GM21390 (cell line): Measurements from ENCODE around the gene SCAMP2.
A peak's percentile ranks its signal among the peaks of the same experiment; 100 is the strongest.

Experiments
- ATAC-seq: cut with Tn5 transposase; IDR thresholded peaks from one replicate; pipeline ENCODE4 v1.9.1; 2021; ENCODE audit not compliant: unreplicated experiment

The SCAMP2 gene

GRCh38 chr15:74863239-74864056 is 9.7 kb downstream of the SCAMP2 start:
- no peak for ATAC-seq

- ATAC-seq: no peak
These were observed 14.8 kb downstream of the SCAMP2 start for GRCh38 chr15:74858369-74858740.

- ATAC-seq: no peak
These were observed 15.3 kb downstream of the SCAMP2 start for GRCh38 chr15:74857671-74858368.

GRCh38 chr15:74857082-74857655 is 16.0 kb downstream of the SCAMP2 start:
- ATAC-seq: peak; percentile 76

GRCh38 chr15:74856537-74856936 is 16.6 kb downstream of the SCAMP2 start:
- no peak for ATAC-seq

DNA sequence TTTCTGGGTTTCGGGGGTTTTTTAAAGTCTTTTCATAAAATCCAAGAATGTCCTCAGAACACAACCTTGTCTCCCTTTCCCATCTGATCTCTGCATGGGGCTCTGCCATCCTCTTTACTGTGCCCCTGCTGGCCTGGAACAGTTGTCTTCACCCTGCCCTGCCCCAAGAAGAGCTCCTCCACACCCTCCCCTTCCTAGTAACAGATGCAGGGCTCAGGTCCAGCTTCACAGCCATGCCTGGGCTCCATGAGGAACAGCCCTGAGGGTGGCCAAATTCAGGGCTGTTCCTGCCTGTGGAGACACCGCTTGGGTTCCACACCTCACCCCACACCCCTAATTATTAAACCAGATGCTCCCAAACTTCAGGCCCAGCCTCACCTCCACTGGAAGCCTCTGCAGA is 17.3 kb downstream of the SCAMP2 start:
- ATAC-seq: no peak

DNA sequence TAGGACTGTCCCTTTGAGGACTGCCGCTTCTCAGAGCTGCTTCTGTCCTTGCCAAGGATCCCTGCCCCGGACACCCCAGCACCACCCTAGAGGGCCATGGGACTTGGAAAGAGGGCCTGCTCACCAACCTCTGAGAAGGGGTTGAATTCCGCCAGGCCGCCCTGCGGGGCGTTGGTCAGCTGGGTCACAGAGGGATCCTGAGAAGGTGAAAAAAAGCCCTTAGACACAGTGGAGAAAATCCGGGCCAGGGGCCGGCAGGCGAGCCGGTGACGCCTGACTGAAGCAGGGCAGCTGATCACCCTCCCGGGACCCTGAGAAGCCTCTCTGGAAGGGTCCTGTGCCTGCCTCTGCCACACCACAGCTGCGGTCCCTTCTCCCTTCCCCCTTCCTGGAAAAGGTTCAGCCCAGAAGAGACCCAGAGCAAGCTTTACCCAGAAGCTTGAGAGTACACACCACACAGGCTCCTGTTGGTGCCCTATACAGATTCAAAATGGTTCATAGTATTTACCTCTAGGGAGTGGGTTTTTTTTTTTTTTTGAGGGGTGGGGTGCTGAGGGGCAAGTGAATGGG is 18.6 kb downstream of the SCAMP2 start:
- no peak for ATAC-seq

GRCh38 chr15:74851960-74852359 is 21.2 kb downstream of the SCAMP2 start:
- no peak for ATAC-seq

- no peak for ATAC-seq
These were observed 22.8 kb downstream of the SCAMP2 start for GRCh38 chr15:74850393-74850792.

- ATAC-seq: no peak
These were observed 25.7 kb downstream of the SCAMP2 start for GRCh38 chr15:74847432-74847831.

GRCh38 chr15:74845581-74845980 is 27.6 kb downstream of the SCAMP2 start:
- ATAC-seq: no peak

GRCh38 chr15:74845208-74845568 is 28.0 kb downstream of the SCAMP2 start:
- ATAC-seq: no peak

DNA sequence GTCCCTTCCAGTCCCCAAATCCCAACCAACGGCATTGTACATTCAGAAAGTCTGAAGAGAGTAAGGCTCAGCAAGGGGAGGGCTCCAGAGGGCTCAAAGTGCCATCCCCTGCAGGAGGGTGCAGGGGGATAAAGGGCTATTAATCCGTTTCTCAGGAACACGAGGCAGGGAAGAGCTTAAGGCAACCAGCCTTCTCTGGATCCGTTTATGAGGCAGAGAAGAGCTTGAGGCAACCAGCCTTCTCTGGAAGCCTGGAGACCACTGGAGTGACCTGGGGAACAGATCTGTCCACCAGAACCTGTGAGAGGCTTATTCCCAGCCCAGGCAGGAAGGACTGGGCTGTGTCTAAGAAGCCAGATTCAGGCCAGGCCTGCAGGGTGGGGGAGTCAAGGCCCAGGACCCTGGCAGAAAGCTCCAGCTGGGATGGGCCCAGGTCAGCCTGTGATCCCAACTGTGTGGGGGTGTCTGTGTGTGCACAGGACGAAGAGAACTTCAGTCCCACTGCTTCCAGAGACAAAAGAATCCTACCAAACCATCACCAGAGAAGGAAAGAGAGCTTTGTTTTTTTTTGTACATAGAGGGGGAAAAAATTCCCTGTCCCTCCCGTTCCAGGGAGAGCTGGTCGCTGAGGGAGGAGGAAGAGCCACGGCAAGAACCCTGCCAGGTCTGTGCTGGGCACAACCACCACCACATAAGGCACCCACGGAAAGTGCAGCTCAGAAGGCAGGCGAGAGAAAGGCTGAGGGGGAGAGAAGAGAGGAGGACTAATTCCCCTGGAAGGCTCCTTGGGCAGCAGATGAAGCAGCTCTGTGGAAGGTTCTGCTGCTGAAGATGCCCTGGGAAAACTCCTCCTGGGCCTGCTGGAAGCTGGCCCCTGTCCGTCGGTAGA is 28.6 kb downstream of the SCAMP2 start:
- ATAC-seq: no peak

GRCh38 chr15:74843891-74844299 is 29.3 kb downstream of the SCAMP2 start:
- ATAC-seq: no peak

DNA sequence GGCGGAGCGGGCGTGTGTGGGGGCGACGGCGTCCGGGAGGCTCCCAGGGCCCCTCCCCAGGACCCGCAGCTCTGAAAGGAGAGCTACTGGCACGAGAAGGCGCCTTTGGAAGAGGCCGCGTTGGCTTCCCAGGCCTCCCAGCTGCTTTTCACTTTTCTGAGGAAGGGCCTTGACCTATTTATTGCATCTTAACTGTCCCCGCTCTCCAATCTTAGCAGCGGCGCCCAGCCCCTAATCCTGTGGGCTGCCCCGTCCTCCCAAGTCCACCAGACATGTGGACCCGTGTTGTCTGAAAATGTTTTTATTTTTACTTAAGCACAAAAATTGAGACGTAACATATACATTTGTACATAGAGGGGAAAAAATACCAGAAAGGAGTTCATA is 29.7 kb downstream of the SCAMP2 start:
- no peak for ATAC-seq

GRCh38 chr15:74842581-74843444 is 30.4 kb downstream of the SCAMP2 start, which contains the start of gene ULK3:
Gene ULK3 (minus strand): TSS chr15:74843156. CDS start chr15:74843105, 51 bp downstream.
- ATAC-seq: peak; percentile 79

DNA sequence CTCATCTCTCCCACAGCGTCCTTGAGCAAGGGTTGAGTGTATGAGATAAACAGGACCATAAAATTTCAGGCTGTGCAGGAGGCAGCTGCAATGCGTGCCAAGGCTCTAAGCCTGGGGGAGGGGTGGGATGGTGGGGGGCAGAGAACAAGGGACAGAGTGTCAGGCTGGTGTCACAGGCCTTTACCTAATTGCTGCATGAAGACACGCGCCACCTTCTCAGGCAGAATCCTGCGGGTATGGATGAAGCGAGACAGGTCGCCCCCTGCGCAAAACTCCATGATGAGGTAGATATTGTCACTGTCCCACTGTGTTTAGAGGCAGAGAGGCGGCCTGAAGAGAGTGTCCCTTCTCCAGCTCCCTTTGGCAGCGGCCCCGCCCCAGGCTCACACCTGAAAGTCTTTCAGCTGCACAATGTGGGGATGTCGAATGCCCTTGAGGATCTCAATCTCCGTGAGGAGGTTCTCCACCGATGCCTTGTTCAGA is 31.2 kb downstream of the SCAMP2 start:
- ATAC-seq: no peak

- ATAC-seq: no peak
These were observed 32.1 kb downstream of the SCAMP2 start for GRCh38 chr15:74840851-74841775.
